CD4-positive, alpha-beta T cell treated with Interleukin-17A for 4 hours (primary cell): Measurements from ENCODE around the gene GBA2.

Source experiments
- DNase-seq: peaks from one replicate; pipeline ENCODE4 v3.0.0-alpha.2; 2020; ENCODE audit warnings: mixed read lengths

The GBA2 gene

GRCh38 chr9:35714123-35714522 lies 34.9 kb downstream of the GBA2 start:
- DNase-seq = no peak

- DNase-seq = no peak
Measured at GRCh38 chr9:35713578-35713977, 35.5 kb downstream of the GBA2 start.

GRCh38 chr9:35712762-35713400 lies 36.1 kb downstream of the GBA2 start:
- DNase-seq = no peak

GRCh38 chr9:35711501-35712428 lies 37.3 kb downstream of the GBA2 start:
- no peak for DNase-seq

- DNase-seq = no peak
Measured at GRCh38 chr9:35710818-35711500, 38.1 kb downstream of the GBA2 start.

GRCh38 chr9:35708146-35708545 lies 40.9 kb downstream of the GBA2 start:
- no peak for DNase-seq

- DNase-seq = no peak
Measured at GRCh38 chr9:35706951-35707350, 42.1 kb downstream of the GBA2 start.

- DNase-seq = no peak
Measured at GRCh38 chr9:35705836-35706430, 43.1 kb downstream of the GBA2 start.

- no peak for DNase-seq
Measured at GRCh38 chr9:35705372-35705771, 43.7 kb downstream of the GBA2 start.

- no peak for DNase-seq
Measured at GRCh38 chr9:35703906-35704672, 44.9 kb downstream of the GBA2 start.

GRCh38 chr9:35702696-35703095 lies 46.3 kb downstream of the GBA2 start:
- no peak for DNase-seq

- DNase-seq = no peak
Measured at GRCh38 chr9:35700942-35701341, 48.1 kb downstream of the GBA2 start.

GRCh38 chr9:35700031-35700430 lies 49.0 kb downstream of the GBA2 start:
- DNase-seq = no peak

GRCh38 chr9:35698231-35698630 lies 50.8 kb downstream of the GBA2 start:
- no peak for DNase-seq

GRCh38 chr9:35697486-35697885 lies 51.5 kb downstream of the GBA2 start:
- no peak for DNase-seq

GRCh38 chr9:35696520-35697215 lies 52.4 kb downstream of the GBA2 start:
- peak; percentile 71 for DNase-seq

GRCh38 chr9:35695943-35696401 lies 53.1 kb downstream of the GBA2 start:
- no peak for DNase-seq

- no peak for DNase-seq
Measured at GRCh38 chr9:35691757-35692301, 57.2 kb downstream of the GBA2 start.

- DNase-seq = no peak
Measured at GRCh38 chr9:35691334-35691650, 57.7 kb downstream of the GBA2 start.

GRCh38 chr9:35690614-35691333 lies 58.3 kb downstream of the GBA2 start:
- DNase-seq = peak; percentile 62

GRCh38 chr9:35690294-35690613 lies 58.8 kb downstream of the GBA2 start:
- no peak for DNase-seq
